Activated effector memory CD4-positive, alpha-beta T cell treated with Interleukin-2 at 50 U/mL for 16 hours (primary cell): ENCODE measurements around the gene SMPDL3A.

Source experiments
- DNase-seq: peaks from one replicate; pipeline ENCODE4 v3.0.0-alpha.2; 2020

Gene SMPDL3A

DNA sequence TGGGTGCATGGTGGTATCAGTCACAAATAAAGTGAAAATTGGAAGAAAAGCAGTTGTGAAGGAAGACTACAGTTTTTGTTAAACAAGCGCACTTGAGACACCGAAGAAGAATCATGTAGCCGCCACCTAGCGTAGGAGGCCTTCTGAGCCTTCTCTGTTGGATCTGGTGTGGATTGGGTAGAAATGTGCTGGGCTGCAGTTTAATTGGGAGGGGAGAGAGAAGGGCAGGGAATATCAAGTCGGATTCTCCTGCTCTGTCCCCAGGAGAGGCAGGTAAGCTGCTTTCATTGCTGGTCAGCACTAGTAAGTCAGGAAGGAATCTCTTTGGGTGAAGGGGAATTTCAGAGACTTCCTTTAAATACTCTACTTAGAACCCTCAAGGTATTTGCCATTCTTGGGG, 10.8 kb upstream of the SMPDL3A start:
- DNase-seq, result no peak

DNA sequence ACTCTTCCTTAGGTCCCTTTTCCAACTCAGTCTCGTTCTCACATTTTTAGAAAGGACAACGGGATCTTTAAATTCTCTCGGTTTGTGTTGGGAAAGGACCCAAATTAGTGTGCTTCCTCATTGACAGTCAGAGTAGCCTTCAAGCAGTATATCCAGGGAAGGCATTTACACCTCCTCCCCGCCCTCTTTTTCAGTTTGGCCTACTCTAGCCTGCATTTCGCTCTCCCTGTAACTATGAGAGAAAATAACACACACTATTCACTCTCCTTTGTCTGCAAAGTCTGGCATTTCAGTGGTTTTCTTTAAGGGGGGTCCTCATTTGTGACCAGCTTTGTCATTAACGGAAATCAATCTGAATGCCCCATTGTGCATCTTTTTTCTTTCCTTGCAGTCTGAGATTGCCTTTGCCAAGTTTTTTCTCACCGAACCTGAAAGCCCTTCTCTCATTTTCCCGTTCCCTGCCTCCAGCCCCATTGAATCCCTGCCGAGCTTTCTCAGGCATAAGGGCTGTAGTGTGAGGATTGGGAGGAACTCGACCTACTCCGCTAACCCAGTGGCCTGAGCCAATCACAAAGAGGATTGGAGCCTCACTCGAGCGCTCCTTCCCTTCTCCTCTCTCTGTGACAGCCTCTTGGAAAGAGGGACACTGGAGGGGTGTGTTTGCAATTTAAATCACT, 9.9 kb upstream of the SMPDL3A start:
- DNase-seq, result no peak

GRCh38 chr6:122779667-122780066, 9.4 kb upstream of the SMPDL3A start, which contains the start of gene FABP7:
Gene FABP7, plus strand, starts transcription at chr6:122779716. Its CDS starts 79 bp downstream, at chr6:122779795.
- no peak for DNase-seq

DNA sequence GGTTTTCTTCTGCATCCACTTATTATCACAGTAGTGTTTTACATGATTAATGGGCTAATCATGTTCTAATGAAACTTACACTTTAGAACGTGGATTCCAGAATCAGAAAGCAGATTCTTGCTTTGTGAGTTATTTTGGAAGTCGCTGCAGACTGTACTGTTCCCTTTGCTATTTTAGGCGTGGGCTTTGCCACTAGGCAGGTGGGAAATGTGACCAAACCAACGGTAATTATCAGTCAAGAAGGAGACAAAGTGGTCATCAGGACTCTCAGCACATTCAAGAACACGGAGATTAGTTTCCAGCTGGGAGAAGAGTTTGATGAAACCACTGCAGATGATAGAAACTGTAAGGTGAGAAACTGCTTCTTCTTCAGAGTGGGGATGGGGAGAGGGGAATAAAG, 8.9 kb upstream of the SMPDL3A start:
- no peak for DNase-seq

- no peak for DNase-seq
Measured at GRCh38 chr6:122781716-122782115, 7.3 kb upstream of the SMPDL3A start.

- no peak for DNase-seq
Measured at GRCh38 chr6:122783401-122783800, 5.7 kb upstream of the SMPDL3A start.

DNA sequence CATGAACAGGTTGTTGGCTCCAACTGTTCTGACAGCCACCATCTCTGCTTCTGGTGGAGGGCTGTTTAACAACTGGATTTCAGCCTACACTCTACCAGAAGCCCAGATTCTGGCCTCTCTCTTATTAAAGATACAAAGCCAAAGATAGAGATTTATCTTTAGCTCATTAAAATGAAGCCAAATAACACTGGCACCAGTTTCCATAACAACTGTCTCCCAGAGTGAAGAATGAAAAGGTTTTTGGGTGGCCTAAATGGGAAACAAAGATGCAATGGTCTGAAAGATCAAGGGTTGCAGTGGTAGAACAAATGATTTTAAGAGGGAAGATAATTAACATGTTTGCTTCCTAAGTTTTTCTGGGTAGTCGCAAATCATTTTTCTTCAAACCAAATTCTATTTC, 3.2 kb upstream of the SMPDL3A start:
- no peak for DNase-seq

DNA sequence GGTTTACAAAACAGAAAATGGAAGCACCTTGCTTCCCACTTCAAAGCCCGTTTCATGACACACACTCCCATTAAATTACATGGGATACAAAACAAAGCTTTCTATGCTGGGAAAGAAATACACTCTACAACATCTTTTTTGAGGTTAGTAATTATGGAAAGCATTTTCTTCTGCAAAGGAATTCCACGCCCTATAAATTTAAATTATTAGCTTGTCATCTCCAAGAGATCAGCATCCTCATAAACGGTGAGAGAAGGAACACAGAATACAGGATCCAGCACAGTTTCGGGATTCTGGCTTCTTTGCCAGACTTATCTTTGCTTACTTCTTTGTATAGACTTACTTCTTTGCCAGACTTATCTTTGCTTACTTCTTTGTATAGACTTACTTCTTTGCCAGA, 1.3 kb upstream of the SMPDL3A start:
- DNase-seq, result no peak

DNA sequence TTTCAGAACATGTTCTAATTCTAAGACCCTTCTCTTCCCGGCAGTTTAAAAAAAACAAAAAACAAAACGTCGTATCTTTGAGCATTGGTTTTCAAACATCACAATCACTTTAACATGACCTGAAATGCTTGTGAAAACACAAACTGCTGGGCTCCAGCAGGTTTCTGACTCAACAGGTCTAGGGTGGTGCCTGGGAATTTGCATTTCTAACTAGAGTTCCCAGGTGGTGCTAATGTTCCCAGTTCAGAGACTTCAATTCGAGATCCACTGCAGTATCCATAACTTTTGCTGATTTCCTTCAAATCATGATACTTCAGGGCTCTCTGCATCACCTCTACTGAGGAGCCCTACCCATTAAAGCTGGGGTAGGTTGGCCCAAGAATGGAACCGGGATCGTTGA, 850 bp upstream of the SMPDL3A start:
- no peak for DNase-seq

- DNase-seq, result no peak
Measured at GRCh38 chr6:122788663-122789181, 336 bp upstream of the SMPDL3A start.

DNA sequence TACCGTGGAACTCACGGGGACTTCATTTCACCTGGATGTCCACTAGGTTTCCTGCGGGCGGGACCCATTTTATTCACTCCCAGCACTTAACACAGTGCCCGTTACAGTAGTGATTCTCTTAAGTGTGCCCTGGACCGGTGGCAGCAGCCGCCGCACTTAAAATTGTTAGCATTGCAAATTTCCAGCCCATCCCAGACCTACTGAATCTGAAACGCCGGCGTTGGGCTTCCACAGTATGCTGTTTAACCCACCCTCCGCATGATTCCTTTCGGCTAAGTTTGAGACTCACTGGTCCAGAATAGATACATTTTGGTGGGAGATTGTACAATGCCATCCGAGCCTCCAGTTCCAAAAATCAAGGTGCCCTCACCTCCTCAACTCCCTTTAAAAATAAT, 967 bp downstream of the SMPDL3A start:
- no peak for DNase-seq

DNA sequence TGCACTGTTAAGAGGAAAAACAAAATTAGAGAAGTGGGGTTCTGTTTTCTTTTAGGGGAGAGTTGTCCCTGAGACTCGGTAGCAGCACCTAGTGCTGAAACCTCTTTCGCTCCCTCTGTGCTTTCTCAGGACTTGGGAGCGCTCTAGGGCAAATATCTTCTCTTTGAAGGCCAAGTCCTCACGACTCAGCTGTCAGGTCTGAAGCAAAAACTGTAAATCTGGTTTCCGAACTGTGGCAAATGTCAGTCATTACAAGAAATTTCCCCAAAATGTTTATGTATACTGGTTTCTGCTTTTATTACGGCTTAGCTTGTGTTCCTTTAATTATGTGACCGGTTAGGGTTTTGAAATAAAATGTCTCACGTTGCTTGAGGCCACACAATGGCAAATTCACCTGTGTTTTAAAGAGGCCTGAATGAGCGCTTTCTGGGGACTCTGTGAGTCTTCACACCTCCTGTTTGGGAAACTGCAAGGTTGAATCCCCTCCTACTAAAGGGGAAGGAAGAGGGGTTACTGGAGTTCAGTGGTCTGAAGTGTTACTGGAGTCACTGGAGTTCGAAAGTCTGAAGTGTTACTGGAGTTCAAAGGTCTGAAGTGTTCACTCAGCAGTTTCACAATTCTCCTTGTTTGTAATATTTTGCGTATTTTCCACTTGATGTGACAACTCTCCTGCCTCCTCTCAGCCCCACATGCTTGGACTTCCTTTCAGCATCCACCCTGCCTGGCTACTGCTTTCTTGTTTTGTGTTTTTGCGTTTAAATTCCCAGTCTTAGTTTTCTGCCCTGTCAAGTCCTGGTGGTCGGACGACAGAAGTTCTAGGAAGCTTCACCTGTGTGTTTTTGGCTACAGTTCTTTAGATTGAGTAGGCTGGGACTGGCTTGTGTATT, 1.6 kb downstream of the SMPDL3A start:
- DNase-seq, result no peak

- DNase-seq, result no peak
Measured at GRCh38 chr6:122791310-122791679, 2.2 kb downstream of the SMPDL3A start.

DNA sequence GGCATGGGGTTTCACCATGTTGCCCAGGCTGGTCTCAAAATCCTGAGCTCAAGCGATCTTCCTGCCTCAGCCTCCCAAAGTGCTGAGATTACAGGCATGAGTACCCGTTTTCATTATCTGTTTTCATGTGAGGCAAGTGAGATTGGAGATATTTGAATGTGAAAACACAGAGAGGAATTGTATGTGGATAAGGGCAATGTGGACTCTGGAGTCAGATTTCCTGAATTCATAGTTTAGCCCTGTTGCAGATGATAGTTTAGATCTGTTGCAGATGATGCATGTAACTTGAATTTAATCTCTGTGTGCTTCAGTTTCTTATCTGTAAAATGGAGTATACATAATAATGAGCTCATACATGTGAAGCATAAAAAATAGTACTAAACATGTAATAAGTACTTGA, 3.7 kb downstream of the SMPDL3A start:
- DNase-seq, result no peak

- DNase-seq, result no peak
Measured at GRCh38 chr6:122797537-122797936, 8.5 kb downstream of the SMPDL3A start.

DNA sequence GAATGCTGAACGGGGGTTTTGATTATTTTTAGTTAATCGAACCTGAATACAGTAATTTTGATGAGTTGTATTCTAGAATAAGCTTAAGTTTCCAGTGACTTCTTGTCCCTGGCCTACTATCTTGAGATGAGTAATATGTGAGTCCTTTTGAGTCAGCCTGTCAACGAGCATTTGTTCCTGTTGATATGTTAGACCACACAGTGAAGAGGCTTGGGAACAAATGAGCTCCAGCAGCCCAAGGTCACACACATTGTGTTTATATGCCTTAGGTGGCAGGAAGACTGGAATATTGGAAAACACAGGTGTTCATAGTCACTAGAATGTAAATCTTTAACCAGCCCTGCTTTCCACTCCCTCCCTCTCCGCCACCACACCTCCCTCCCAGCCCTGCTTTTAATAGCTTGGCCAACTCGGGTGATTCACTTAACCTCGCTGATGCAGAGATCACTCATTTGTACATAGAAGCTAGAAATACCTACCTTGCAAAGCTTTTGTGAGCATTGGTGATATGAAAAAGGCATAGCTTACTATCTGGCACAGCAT, 9.1 kb downstream of the SMPDL3A start:
- DNase-seq, result no peak

GRCh38 chr6:122799140-122799745, 10.2 kb downstream of the SMPDL3A start:
- no peak for DNase-seq

GRCh38 chr6:122799916-122800686, 11.0 kb downstream of the SMPDL3A start:
- DNase-seq, result no peak

GRCh38 chr6:122800906-122801305, 11.8 kb downstream of the SMPDL3A start:
- no peak for DNase-seq

GRCh38 chr6:122801397-122801796, 12.3 kb downstream of the SMPDL3A start:
- no peak for DNase-seq

GRCh38 chr6:122803171-122803661, 14.2 kb downstream of the SMPDL3A start:
- no peak for DNase-seq

- DNase-seq, result no peak
Measured at GRCh38 chr6:122804962-122805485, 16.0 kb downstream of the SMPDL3A start.
